Right cardiac atrium (tissue), 5 donors: ENCODE data around the gene CACNA1B. TPM values are rescaled to one million over a fixed set of nuclear protein-coding genes. Genes with fewer than 3 reads are reported as not detected.

ENCODE experiments used
- ATAC-seq, 2 donors: fragments of 200-7000 bp; cut with Tn5 transposase; one replicate each; pipeline versions ENCODE4 v1.8.0 to v1.9.1; 2020; ENCODE audit warnings: moderate library complexity in 2 of 2, mild to moderate bottlenecking in 1 of 2
- DNase-seq, 3 donors: peaks; one replicate each; pipeline ENCODE4 v3.0.0-alpha.2; 2020
- H3K27ac ChIP-seq: one replicate; pipeline ENCODE4 v1.5.1; 2013; ENCODE audit warnings: mild to moderate bottlenecking, low read length, control low read depth, moderate library complexity
- H3K27me3 ChIP-seq: one replicate; pipeline ENCODE4 v1.6.1; 2013; ENCODE audit not compliant: control insufficient read depth, insufficient read depth
- H3K4me1 ChIP-seq: one replicate; pipeline ENCODE4 v1.6.1; 2013; ENCODE audit warnings: low read length; ENCODE audit not compliant: control insufficient read depth, insufficient read depth
- H3K4me3 ChIP-seq: one replicate; pipeline ENCODE4 v1.5.1; 2013; ENCODE audit warnings: low read length, control low read depth
- H3K9me3 ChIP-seq: one replicate; pipeline ENCODE4 v1.6.1; 2013; ENCODE audit warnings: low read length; ENCODE audit not compliant: control insufficient read depth
- WGBS: extraction: QIAGEN DNeasy Blood & Tissue Kit; methylation state at CpG from one replicate; pipeline ENCODE4 v1.1.7; 2013; 5-methylcytosine and 5-hydroxymethylcytosine counted together
- intact Hi-C, 4 donors: fragments of 100-400 bp; cut with DNase I; formaldehyde crosslinking; loops; one replicate each; pipeline versions ENCODE4 v1.11.0 to v1.14.0; 2022 to 2023
- polyA plus RNA-seq: library from polyadenylated mRNA; stranded (reverse); fragments of 200-250 nt; gene quantifications from one replicate; pipeline ENCODE4 v1.2.3, GENCODE V29; 2013
- total RNA-seq, 4 donors: library from RNA; stranded (reverse); fragmentation: NEBNext Ultra II Directional; extraction: Animal tissue kit (Norgen Biotek cat#: 25700); gene quantifications; one replicate each; pipeline ENCODE4 v1.2.1, GENCODE V29; 2021
- donor health status: healthy with polysubstance abuse.
- donor health status: DM: no; HTN: yes; CAD: no.
- donor health status: DM: no; HTN: no; CAD: no.
- donor health status: DM: no; HTN: yes; CAD: no; lungs with severe emphysema.
- donor health status: DM: yes; HTN: yes; CAD: no.

The CACNA1B gene
- total and polyA plus RNA-seq, 5 donors: 0.05 to 0.44 (median 0.09) TPM

DNA sequence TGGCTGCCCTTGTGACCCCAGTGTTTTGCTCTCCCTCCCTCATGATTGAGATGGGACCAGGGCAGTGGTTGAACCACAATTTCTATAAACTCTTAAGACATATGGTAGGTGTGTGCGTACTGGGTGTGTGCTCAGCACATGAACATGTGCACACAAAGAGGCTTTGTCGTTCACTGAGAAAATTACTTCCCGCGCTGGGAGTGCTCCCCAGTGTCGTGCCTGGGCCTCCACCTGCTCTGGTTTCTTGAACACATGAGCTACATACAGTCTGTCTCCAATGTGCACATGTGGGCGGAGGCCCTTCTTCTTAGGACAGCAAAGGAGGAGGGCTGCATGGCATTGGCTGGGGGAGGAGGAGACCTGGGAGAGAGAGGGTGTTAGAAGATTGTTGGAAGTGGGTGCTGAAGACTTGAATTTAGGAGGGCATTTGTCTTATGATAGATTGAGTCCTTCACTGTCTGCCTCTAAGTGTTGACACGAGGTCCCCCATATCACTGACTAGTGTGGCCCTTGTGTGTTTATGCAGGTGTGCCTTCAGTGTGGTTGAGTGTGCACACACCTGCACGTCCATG, 170.0 kb downstream of the CACNA1B start:
- Histone ChIP-seq H3K27ac (no peak overlapping the region), H3K4me3 (no peak overlapping the region), H3K27me3 (no peaks in the 10 kb centered on the region), H3K9me3 (no peaks in the 10 kb centered on the region), H3K4me1 (no peaks in the 10 kb centered on the region)
- DNase-seq (peak in 1 of 3 donors; percentile 9), ATAC-seq (no peak)
- intact Hi-C loops: no loop called here
- 86% methylated on average over 8 of the region's 8 CpGs for WGBS

- H3K9me3 ChIP-seq: no peaks in the 10 kb centered on the region
- H3K27me3 ChIP-seq: no peaks in the 10 kb centered on the region
- no peaks in the 10 kb centered on the region for H3K4me1 ChIP-seq
- intact Hi-C loops: no loop called here
- 89% methylated on average over 7 of the region's 7 CpGs for WGBS
- DNase-seq: peak in 1 of 3 donors; percentile 1
- H3K27ac ChIP-seq: no peak overlapping the region
- H3K4me3 ChIP-seq: no peak overlapping the region
- ATAC-seq: no peak
Observed at GRCh38 chr9:138048184-138048583, 170.6 kb downstream of the CACNA1B start.

GRCh38 chr9:138049085-138049778, 171.7 kb downstream of the CACNA1B start:
- Histone ChIP-seq H3K4me1 (no peaks in the 10 kb centered on the region), H3K4me3 (no peak overlapping the region), H3K27ac (no peak overlapping the region), H3K27me3 (no peaks in the 10 kb centered on the region), H3K9me3 (no peaks in the 10 kb centered on the region)
- no peak for ATAC-seq
- 83% methylated on average over 21 of the region's 21 CpGs for WGBS
- intact Hi-C loops: no loop called here
- peak in 1 of 3 donors; percentile 33 for DNase-seq

DNA sequence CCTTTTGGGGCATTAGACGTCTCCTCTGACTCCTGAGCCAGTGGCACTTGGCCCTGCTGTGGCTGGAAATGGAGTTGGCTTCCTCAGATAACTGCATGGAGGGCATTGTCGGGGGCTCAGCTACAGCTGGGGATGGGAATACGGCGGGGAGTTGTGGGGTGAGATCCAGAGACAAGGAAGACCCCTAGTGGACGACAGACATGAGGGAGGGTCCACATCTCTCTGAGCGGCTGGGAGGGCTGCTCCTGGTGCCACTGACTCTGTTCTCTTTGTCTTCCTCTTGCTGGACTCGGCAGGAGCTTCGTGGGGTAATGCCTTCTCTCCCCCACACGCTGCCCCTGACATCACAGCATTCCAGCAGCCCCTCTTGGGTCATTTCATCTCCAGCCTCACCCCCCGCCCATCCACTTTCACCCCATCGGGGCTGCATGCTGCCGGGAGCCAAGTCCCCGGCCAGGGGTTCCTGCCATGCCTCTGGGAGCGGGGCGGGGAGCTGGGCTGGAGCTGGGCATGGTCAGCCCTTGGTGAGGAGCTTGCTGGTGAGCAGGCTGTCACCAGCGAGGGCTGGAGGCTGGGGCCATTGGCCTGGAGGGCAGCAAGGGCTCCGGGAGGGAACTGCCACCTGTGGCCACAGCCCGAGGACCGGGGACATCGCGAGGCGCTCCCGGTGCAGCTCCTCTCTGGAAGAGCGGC, 172.3 kb downstream of the CACNA1B start:
- 45% methylated on average over 24 of the region's 24 CpGs for WGBS
- Histone ChIP-seq H3K9me3 (no peaks in the 10 kb centered on the region), H3K27me3 (no peaks in the 10 kb centered on the region), H3K27ac (no peak overlapping the region), H3K4me1 (no peaks in the 10 kb centered on the region), H3K4me3 (no peak overlapping the region)
- DNase-seq (peak in 1 of 3 donors; percentile 41), ATAC-seq (no peak)
- intact Hi-C loops: no loop called here

- DNase-seq (peak in 1 of 3 donors; percentile 36), ATAC-seq (no peak)
- Histone ChIP-seq H3K4me3 (no peak overlapping the region), H3K27ac (no peak overlapping the region), H3K27me3 (no peaks in the 10 kb centered on the region), H3K9me3 (no peaks in the 10 kb centered on the region), H3K4me1 (no peaks in the 10 kb centered on the region)
- intact Hi-C loops: no loop called here
- 62% methylated on average over 13 of the region's 13 CpGs for WGBS
Observed at GRCh38 chr9:138050472-138051330, 173.1 kb downstream of the CACNA1B start.

- WGBS: 79% methylated on average over 15 of the region's 15 CpGs
Observed at GRCh38 chr9:138051586-138052321, 174.2 kb downstream of the CACNA1B start.

DNA sequence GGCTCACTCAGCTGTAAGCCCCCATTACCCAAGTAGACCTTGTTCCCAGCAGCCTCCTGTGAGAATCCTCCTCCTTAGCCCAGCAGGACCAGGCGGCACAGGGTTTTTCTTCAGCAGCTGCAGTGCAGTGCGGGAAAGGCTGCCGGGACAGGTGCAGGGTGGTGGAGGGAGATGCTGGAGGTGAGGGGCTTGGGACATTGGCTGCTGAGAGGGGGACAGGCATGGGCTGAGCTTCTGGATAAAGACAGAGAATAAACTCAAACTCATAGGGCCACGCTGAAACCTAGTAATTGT, 174.7 kb downstream of the CACNA1B start:
- ATAC-seq (no peak), DNase-seq (peak in 1 of 3 donors; percentile 1)
- Histone ChIP-seq H3K4me3 (no peak overlapping the region), H3K27ac (no peak overlapping the region), H3K4me1 (no peaks in the 10 kb centered on the region), H3K27me3 (no peaks in the 10 kb centered on the region), H3K9me3 (no peaks in the 10 kb centered on the region)
- WGBS: 94% methylated on average over 4 of the region's 4 CpGs
- intact Hi-C loops: no loop called here

More at GRCh38 chr9:138051586-138052321, 174.2 kb downstream of the CACNA1B start:
- Histone ChIP-seq H3K27me3 (no peaks in the 10 kb centered on the region), H3K4me1 (no peaks in the 10 kb centered on the region), H3K4me3 (no peak overlapping the region), H3K27ac (no peak overlapping the region), H3K9me3 (no peaks in the 10 kb centered on the region)
- ATAC-seq: no peak
- intact Hi-C loops: no loop called here
- peak in 1 of 3 donors; percentile 36 for DNase-seq

- DNase-seq (peak in 1 of 3 donors; percentile 29), ATAC-seq (peak in 1 of 2 donors; percentile 21)
- Histone ChIP-seq H3K9me3 (no peaks in the 10 kb centered on the region), H3K4me3 (no peak overlapping the region), H3K27ac (no peak overlapping the region), H3K27me3 (no peaks in the 10 kb centered on the region), H3K4me1 (no peaks in the 10 kb centered on the region)
- 80% methylated on average over 12 of the region's 12 CpGs for WGBS
- intact Hi-C loops: no loop called here
Observed at GRCh38 chr9:138052635-138053320, 175.2 kb downstream of the CACNA1B start.

DNA sequence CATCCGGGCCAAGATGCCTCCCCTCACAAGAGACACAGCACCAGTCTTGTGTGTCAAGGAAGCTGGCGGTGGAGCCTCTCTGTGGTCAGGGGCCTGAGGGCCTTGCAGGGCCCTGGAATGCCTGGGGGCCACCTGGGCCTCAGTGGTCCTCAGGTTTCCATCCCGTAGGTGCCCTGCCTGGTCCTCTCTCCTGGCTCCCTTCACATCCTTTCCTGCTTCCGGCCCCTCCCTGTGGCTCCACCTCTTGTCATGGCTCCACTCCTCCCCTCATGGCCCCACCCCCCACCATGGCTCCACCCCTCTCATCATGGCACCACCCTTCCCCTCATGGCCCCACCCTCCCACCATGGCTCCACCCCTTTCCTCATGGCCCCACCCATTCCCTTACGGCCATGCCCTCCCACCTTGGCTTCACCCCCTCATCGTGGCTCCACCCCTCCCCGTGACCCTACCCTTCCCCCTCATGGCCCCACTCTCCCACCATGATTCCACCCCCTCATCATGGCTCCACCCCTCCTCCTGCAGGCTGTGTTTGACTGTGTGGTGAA, 175.8 kb downstream of the CACNA1B start:
- H3K27ac ChIP-seq: no peak overlapping the region
- no peak overlapping the region for H3K4me3 ChIP-seq
- H3K27me3 ChIP-seq: no peaks in the 10 kb centered on the region
- ATAC-seq: peak in 1 of 2 donors; percentile 18
- H3K4me1 ChIP-seq: no peaks in the 10 kb centered on the region
- intact Hi-C loops: no loop called here
- DNase-seq: peak in 1 of 3 donors; percentile 48
- WGBS: 78% methylated on average over 7 of the region's 7 CpGs
- no peaks in the 10 kb centered on the region for H3K9me3 ChIP-seq
